Measurements from ENCODE around the gene ACTR3C. TPM values are rescaled to one million over a fixed set of nuclear protein-coding genes. Genes with fewer than 3 reads are reported as not detected.
"Not testable (repeated sequence)": the region's sequence is repeated elsewhere in the genome, so short reads cannot be mapped to it uniquely, and the experiment has no call there.

Gene ACTR3C
- total and polyA plus RNA-seq, 8 donors, result 2.3 to 68.7 (median 9.7) TPM

- H3K27ac ChIP-seq; H3K36me3 ChIP-seq; intact Hi-C loops (cut with DNase I; ENCODE audit: low total_unique reads); H3K4me1 ChIP-seq; H3K4me3 ChIP-seq: not testable (repeated sequence)
- DNase-seq, result peak in 1 of 2 donors; percentile 14
- peaks cover 0 to 11% (median 4%) of the 10 kb centered on the region in 4 donors for H3K9me3 ChIP-seq
- 58 to 63% (median 59%) methylated on average over 10 to 11 of the region's 11 CpGs for WGBS, 5 donors
- H3K27me3 ChIP-seq, result peaks cover 0 to 19% (median 10%) of the 10 kb centered on the region in 3 donors
Observed at GRCh38 chr7:150222083-150222972, 101.0 kb downstream of the ACTR3C start.

- H3K36me3 ChIP-seq; H3K4me1 ChIP-seq; intact Hi-C loops (cut with DNase I; ENCODE audit: low total_unique reads); H3K27ac ChIP-seq: not testable (repeated sequence)
- 4 to 18% (median 8%) methylated on average over 15 to 37 of the region's 38 CpGs for WGBS, 5 donors
- H3K9me3 ChIP-seq, result peaks cover 0 to 11% (median 4%) of the 10 kb centered on the region in 4 donors
- peak overlapping the region in 2 of 4 donors; percentile 25 to 27 for H3K4me3 ChIP-seq
- peaks cover 0 to 19% (median 10%) of the 10 kb centered on the region in 3 donors for H3K27me3 ChIP-seq
- DNase-seq, result peak in 1 of 2 donors; percentile 8
Observed at GRCh38 chr7:150220673-150221181, 102.6 kb downstream of the ACTR3C start.

- H3K27ac ChIP-seq; H3K4me1 ChIP-seq; intact Hi-C loops (cut with DNase I; ENCODE audit: low total_unique reads); H3K36me3 ChIP-seq: not testable (repeated sequence)
- peak in 1 of 2 donors; percentile 5 for DNase-seq
- H3K27me3 ChIP-seq, result peaks cover 0 to 19% (median 10%) of the 10 kb centered on the region in 3 donors
- peak overlapping the region in 2 of 4 donors; percentile 25 to 27 for H3K4me3 ChIP-seq
- 2 to 12% (median 4%) methylated on average over 18 to 22 of the region's 50 CpGs for WGBS, 5 donors
- peaks cover 0 to 11% (median 4%) of the 10 kb centered on the region in 4 donors for H3K9me3 ChIP-seq
Observed at GRCh38 chr7:150219941-150220658, 103.2 kb downstream of the ACTR3C start.

GRCh38 chr7:150206848-150207247, 116.5 kb downstream of the ACTR3C start:
- H3K4me1 ChIP-seq; H3K9me3 ChIP-seq; H3K4me3 ChIP-seq; H3K36me3 ChIP-seq; DNase-seq; H3K27me3 ChIP-seq; intact Hi-C loops (cut with DNase I; ENCODE audit: low total_unique reads); H3K27ac ChIP-seq: not testable (repeated sequence)
- WGBS, 5 donors, result 76 to 92% (median 83%) methylated on average over 1 of the region's 1 CpG

- H3K27ac ChIP-seq; intact Hi-C loops (cut with DNase I; ENCODE audit: low total_unique reads); H3K36me3 ChIP-seq; H3K4me3 ChIP-seq; H3K9me3 ChIP-seq; H3K27me3 ChIP-seq; DNase-seq; H3K4me1 ChIP-seq: not testable (repeated sequence)
- WGBS, 5 donors, result 82 to 99% (median 91%) methylated on average over 4 of the region's 4 CpGs
Observed at GRCh38 chr7:150205866-150206265, 117.5 kb downstream of the ACTR3C start.

- DNase-seq; H3K27me3 ChIP-seq; H3K4me1 ChIP-seq; intact Hi-C loops (cut with DNase I; ENCODE audit: low total_unique reads); H3K36me3 ChIP-seq; H3K9me3 ChIP-seq; H3K27ac ChIP-seq; H3K4me3 ChIP-seq: not testable (repeated sequence)
- 79 to 96% (median 90%) methylated on average over 7 of the region's 7 CpGs for WGBS, 5 donors
Observed at GRCh38 chr7:150204577-150204976, 118.8 kb downstream of the ACTR3C start.

- H3K27ac ChIP-seq; DNase-seq; H3K4me1 ChIP-seq; H3K9me3 ChIP-seq; H3K27me3 ChIP-seq; H3K4me3 ChIP-seq; intact Hi-C loops (cut with DNase I; ENCODE audit: low total_unique reads); H3K36me3 ChIP-seq: not testable (repeated sequence)
- WGBS, 5 donors, result 76 to 88% (median 85%) methylated on average over 4 of the region's 4 CpGs
Observed at GRCh38 chr7:150202894-150203293, 120.5 kb downstream of the ACTR3C start.

Other genes starting within 250 kb of the ACTR3C start
- gene LRRC61, start 190 bp downstream of the ACTR3C start, total RNA-seq, result 10 to 100 TPM in 3 of 5 donors, not detected in 2; 11.6 to 15.9 (median 14.2) TPM
- gene LRRC61, start 190 bp downstream of the ACTR3C start, polyA plus RNA-seq, result 1 to 10 TPM; 5.6 to 7.6 (median 7.4) TPM
- gene RARRES2, start 18.1 kb upstream of the ACTR3C start, total RNA-seq, result 100 to 1,000 TPM in 1 of 5 donors, 10 to 100 TPM in 4; 33.5 to 244 (median 70.9) TPM
- gene RARRES2, start 18.1 kb upstream of the ACTR3C start, polyA plus RNA-seq, result 100 to 1,000 TPM; 161 to 232 (median 197) TPM
- gene REPIN1, start 45.3 kb upstream of the ACTR3C start, total RNA-seq, result 100 to 1,000 TPM in 3 of 5 donors, 10 to 100 TPM in 2; 44.2 to 298 (median 104) TPM
- 10 to 100 TPM; 35.9 to 41.5 (median 36.4) TPM for gene REPIN1, start 45.3 kb upstream of the ACTR3C start, polyA plus RNA-seq
- gene ZNF775, start 55.8 kb upstream of the ACTR3C start, total RNA-seq, result 10 to 100 TPM in 2 of 5 donors, 1 to 10 TPM in 1, not detected in 2; 2.0 to 17.0 (median 14.8) TPM
- 1 to 10 TPM; 1.8 to 2.6 (median 2.4) TPM for gene ZNF775, start 55.8 kb upstream of the ACTR3C start, polyA plus RNA-seq
- 1 to 10 TPM in 2 of 5 donors, under 1 TPM in 3; under 0.01 to 8.3 (median 0.29) TPM for gene GIMAP8, start 127.1 kb upstream of the ACTR3C start, total RNA-seq
- gene GIMAP8, start 127.1 kb upstream of the ACTR3C start, polyA plus RNA-seq, result 1 to 10 TPM; 2.8 to 3.2 (median 2.9) TPM
- gene GIMAP7, start 191.3 kb upstream of the ACTR3C start, total RNA-seq, result 10 to 100 TPM in 2 of 5 donors, 1 to 10 TPM in 2, not detected in 1; 1.2 to 13.0 (median 7.5) TPM
- gene GIMAP7, start 191.3 kb upstream of the ACTR3C start, polyA plus RNA-seq, result 10 to 100 TPM in 2 of 3 donors, 1 to 10 TPM in 1; 9.0 to 15.9 (median 14.8) TPM
- 10 to 100 TPM in 3 of 5 donors, under 1 TPM in 1, not detected in 1; 0.89 to 79.9 (median 19.7) TPM for gene GIMAP4, start 243.8 kb upstream of the ACTR3C start, total RNA-seq
- gene GIMAP4, start 243.8 kb upstream of the ACTR3C start, polyA plus RNA-seq, result 10 to 100 TPM; 11.2 to 16.6 (median 12.2) TPM

Data from stomach (tissue), 9 donors.